Keratinocyte (primary cell): Measurements from ENCODE around the gene MVB12B. TPM values are rescaled to one million over a fixed set of nuclear protein-coding genes. Genes with fewer than 3 reads are reported as not detected.

Experiments
- DNase-seq: peaks from one replicate; pipeline ENCODE4 v3.0.0-alpha.2; 2011; ENCODE audit warnings: low read depth, missing footprints, low spot score
- FAIRE-seq: peaks from 2 replicates; lab custom pipeline; 2011; peaks lifted over from hg19 to GRCh38; lab: Jason Lieb, UNC
- H2AFZ ChIP-seq: 2 replicates; pipeline ENCODE4 v1.6.0; 2012; ENCODE audit warnings: low read length, control low read depth, inconsistent platforms; ENCODE audit not compliant: control insufficient read depth
- H3K27ac ChIP-seq: 2 replicates; pipeline ENCODE4 v1.5.1; 2011; ENCODE audit warnings: low read length; ENCODE audit not compliant: control insufficient read depth, insufficient read depth
- H3K27me3 ChIP-seq: 3 replicates; pipeline ENCODE4 v1.6.0; 2011; ENCODE audit warnings: low read length; ENCODE audit not compliant: control insufficient read depth, insufficient read depth; ENCODE audit errors: extremely low read depth
- H3K36me3 ChIP-seq, 2 experiments: 2 replicates in 1 of 2; 3 replicates in 1 of 2; pipeline ENCODE4 v1.5.1; 2011; ENCODE audit warnings: low read length in 2 of 2, mild to moderate bottlenecking in 1 of 2; ENCODE audit not compliant: control insufficient read depth in 2 of 2, insufficient read depth in 2 of 2; ENCODE audit errors: extremely low read depth in 1 of 2
- H3K4me1 ChIP-seq: 3 replicates; pipeline ENCODE4 v1.5.1; 2011; ENCODE audit warnings: low read length; ENCODE audit not compliant: control insufficient read depth, insufficient read depth; ENCODE audit errors: extremely low read depth
- H3K4me2 ChIP-seq: 3 replicates; pipeline ENCODE4 v1.6.0; 2011; ENCODE audit warnings: low read depth, low read length; ENCODE audit not compliant: control insufficient read depth, insufficient read depth; ENCODE audit errors: extremely low read depth
- H3K4me3 ChIP-seq, 3 experiments: fragments of 200-600 bp in 1 of 3; sonication (generic) in 1 of 3; 2 replicates in 2 of 3; 3 replicates in 1 of 3; pipeline ENCODE4 v1.5.1; 2011 to 2016; ENCODE audit warnings: low read length in 3 of 3, mild to moderate bottlenecking in 3 of 3, control low read depth in 2 of 3, inconsistent platforms in 1 of 3, low read depth in 1 of 3, mixed read lengths in 1 of 3, mixed run types in 1 of 3, moderate library complexity in 1 of 3; ENCODE audit not compliant: control insufficient read depth in 2 of 3, insufficient read depth in 2 of 3; ENCODE audit errors: extremely low read depth in 1 of 3
- H3K79me2 ChIP-seq: 2 replicates; pipeline ENCODE4 v1.6.0; 2012; ENCODE audit warnings: low read length; ENCODE audit not compliant: control insufficient read depth, insufficient read depth
- H3K9ac ChIP-seq: 3 replicates; pipeline ENCODE4 v1.6.0; 2011; ENCODE audit warnings: low read length; ENCODE audit not compliant: control insufficient read depth, insufficient read depth; ENCODE audit errors: extremely low read depth
- H3K9me1 ChIP-seq: 3 replicates; pipeline ENCODE4 v1.6.0; 2011; ENCODE audit warnings: low read length; ENCODE audit not compliant: control insufficient read depth, insufficient read depth; ENCODE audit errors: extremely low read depth
- H3K9me3 ChIP-seq: 2 replicates; pipeline ENCODE4 v1.5.1; 2012; ENCODE audit warnings: low read depth, low read length; ENCODE audit not compliant: control insufficient read depth
- H4K20me1 ChIP-seq: 3 replicates; pipeline ENCODE4 v1.6.0; 2011; ENCODE audit warnings: low read length; ENCODE audit not compliant: control insufficient read depth, insufficient read depth; ENCODE audit errors: extremely low read depth
- CTCF ChIP-seq, 3 experiments: IDR thresholded peaks in 1 of 3; conservative IDR thresholded peaks in 1 of 3; optimal IDR thresholded peaks in 1 of 3; 2 replicates in 2 of 3; 3 replicates in 1 of 3; pipeline versions ENCODE3 to v1.5.1; 2011; ENCODE audit warnings: low read length in 3 of 3, mild to moderate bottlenecking in 3 of 3, moderate library complexity in 2 of 3, control low read depth in 1 of 3, inconsistent platforms in 1 of 3; ENCODE audit not compliant: insufficient read depth in 2 of 3; ENCODE audit errors: extremely low read depth in 1 of 3
- EZH2 ChIP-seq: IDR thresholded peaks from one replicate; pipeline ENCODE4 v1.6.1; 2012; ENCODE audit warnings: inconsistent platforms, mild to moderate bottlenecking, low read length, moderate library complexity
- dilution Hi-C: fragments of 300-500 bp; cut with MboI; formaldehyde crosslinking; loops from one replicate; pipeline ENCODE4 v1.7.0; 2020; ENCODE audit warnings: low sequenced_read_pairs; ENCODE audit not compliant: extremely low pct_ligation_motif_present
- polyA plus RNA-seq, 5 experiments: library from polyadenylated mRNA; depleted of rRNA in 3 of 5; stranded (reverse) in 3 of 5; stranded (forward) in 1 of 5; unstranded in 1 of 5; fragments of >200 nt; gene quantifications; 1 replicate in 1 of 5; 2 replicates in 3 of 5; 3 replicates in 1 of 5; pipeline versions ENCODE4 v1.2.1 to v1.2.3, GENCODE V29; 2011 to 2012; ENCODE audit warnings: missing spikeins in 2 of 5, low read depth in 1 of 5, low replicate concordance in 1 of 5

The MVB12B gene
- polyA plus RNA-seq, 1 donor (not counting 4 experiments of a cell fraction or from before 2014, with no cell fraction given): 1.2 TPM

DNA sequence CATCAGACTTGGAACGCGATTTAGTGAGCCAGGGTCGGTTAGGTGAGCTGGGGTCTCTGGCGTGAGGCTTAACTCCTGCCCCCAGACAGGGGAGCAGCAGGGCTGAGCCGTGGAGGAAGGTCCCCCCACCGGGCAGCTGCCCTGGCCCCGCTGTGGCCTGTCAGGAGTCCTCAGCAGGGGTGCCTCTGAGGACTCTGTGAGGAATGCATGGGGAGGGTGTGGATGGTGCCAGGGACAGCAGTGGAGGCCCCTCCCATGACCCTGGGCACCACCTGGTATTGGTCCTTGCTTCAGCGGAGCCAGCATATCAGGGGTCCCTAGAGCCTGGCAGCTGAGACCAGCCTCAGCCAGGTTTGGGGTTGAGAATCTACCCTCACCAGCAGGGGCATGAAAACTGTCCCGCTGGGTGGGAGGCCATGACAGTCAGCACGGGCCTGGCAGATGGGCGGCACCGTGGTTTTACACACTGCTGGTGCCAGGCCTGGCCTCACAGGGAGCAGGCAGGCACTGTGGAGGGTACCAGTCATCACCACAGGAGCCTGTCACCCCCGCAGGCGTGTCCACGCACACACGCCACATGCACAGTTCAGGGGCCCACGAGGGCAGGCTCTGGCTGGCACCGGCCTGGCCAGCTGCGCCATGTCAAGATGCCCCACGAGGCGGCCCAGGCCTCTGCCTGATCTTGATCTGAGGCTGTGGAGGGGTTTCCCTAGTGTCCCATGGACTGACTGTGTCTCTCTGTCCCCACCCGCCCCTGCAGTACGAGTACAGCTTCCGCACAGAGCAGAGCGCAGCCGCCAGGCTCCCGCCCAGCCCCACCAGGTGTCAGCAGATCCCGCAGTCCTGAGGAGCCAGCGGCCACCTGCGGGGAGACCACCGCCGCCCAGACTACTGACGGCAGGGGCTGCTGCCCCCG lies 176.0 kb downstream of the MVB12B start:
- H2AFZ ChIP-seq: no peak overlapping the region
- dilution Hi-C loops: no loop called here
- DNase-seq (no peak), FAIRE-seq (no peak)
- H3K4me3 ChIP-seq: no peak overlapping the region
- no peaks in the 10 kb centered on the region for H3K79me2 ChIP-seq
- H4K20me1 ChIP-seq: no peaks in the 10 kb centered on the region
- H3K9me3 ChIP-seq: no peaks in the 10 kb centered on the region
- H3K4me2 ChIP-seq: no peak overlapping the region
- H3K9me1 ChIP-seq: no peaks in the 10 kb centered on the region
- H3K36me3 ChIP-seq: no peaks in the 10 kb centered on the region
- no peak overlapping the region for H3K9ac ChIP-seq
- no peaks in the 10 kb centered on the region for H3K27me3 ChIP-seq
- peaks cover 8% of the 10 kb centered on the region for H3K4me1 ChIP-seq
- no peak for TF ChIP-seq CTCF (optimal IDR thresholded peaks at IDR 0.05 in 1 of 3, IDR thresholded peaks at IDR 0.05 in 1 of 3, conservative IDR thresholded peaks at IDR 0.05 in 1 of 3; ENCODE audit: extremely low read depth in 1 of 3, insufficient read depth in 2 of 3, low read length in 3 of 3)
- TF ChIP-seq EZH2: no peak
- no peak overlapping the region for H3K27ac ChIP-seq

- Histone ChIP-seq H3K27ac (no peak overlapping the region), H3K27me3 (no peaks in the 10 kb centered on the region), H3K79me2 (no peaks in the 10 kb centered on the region), H3K9me3 (no peaks in the 10 kb centered on the region), H3K4me1 (peaks cover 8% of the 10 kb centered on the region), H4K20me1 (no peaks in the 10 kb centered on the region), H3K9me1 (no peaks in the 10 kb centered on the region), H3K4me2 (no peak overlapping the region), H2AFZ (no peak overlapping the region), H3K9ac (no peak overlapping the region), H3K4me3 (no peak overlapping the region), H3K36me3 (no peaks in the 10 kb centered on the region)
- TF ChIP-seq EZH2: no peak
- dilution Hi-C loops: no loop called here
- FAIRE-seq: no peak
- DNase-seq: no peak
Measured at GRCh38 chr9:126503333-126504085, 176.9 kb downstream of the MVB12B start.
